Activated T-cell treated with anti-CD3 and anti-CD28 coated beads, Interleukin-2, amount 50 U/mL, for 1 hour (primary cell): ENCODE data around the gene GJB2.
"Not testable (repeated sequence)": the region's sequence is repeated elsewhere in the genome, so short reads cannot be mapped to it uniquely, and the experiment has no call there.

Experiments
- DNase-seq: peaks from one replicate; pipeline ENCODE4 v3.0.0-alpha.2; 2020

GJB2 gene

DNA sequence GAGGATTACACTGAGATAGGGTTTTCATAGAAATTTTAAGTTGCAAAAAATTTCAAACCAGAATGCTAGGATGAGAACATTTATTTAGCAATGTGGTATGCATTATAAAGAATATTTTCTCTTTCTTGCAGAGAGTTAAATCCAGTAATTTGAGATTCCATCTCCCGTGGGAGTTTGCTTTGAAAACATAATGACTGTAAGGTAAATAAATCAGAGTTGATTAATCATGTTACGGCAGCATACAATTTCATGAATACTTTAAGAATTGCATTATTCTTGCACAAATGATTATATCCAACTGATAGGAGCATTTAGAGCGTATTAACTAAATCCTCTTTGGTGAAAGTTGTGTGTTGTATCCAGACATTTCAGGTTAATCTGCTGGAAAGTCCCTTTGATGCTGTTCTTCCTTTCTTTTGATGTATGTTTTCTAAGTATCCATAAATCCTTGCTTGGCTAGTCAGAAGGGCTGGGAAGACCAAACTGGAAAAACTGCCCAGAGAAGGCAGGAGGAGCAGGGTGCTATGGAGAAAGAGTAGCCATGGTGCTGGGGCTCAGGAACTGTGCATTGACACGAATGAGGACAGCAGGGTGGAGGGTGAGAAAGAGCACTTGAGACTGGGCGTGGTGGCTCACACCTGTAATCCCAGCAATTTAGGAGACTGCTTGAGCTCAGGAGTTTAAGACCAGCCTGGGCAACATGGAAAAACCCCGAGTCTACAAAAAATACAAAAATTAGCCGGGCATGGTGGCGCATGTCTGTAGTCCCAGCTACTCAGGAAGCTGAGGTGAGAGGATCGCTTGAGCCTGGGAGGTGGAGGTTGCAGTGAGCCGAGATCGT, 27.1 kb downstream of the GJB2 start:
- DNase-seq, result no peak

GRCh38 chr13:20161951-20162300, 30.8 kb downstream of the GJB2 start:
- DNase-seq, result no peak

GRCh38 chr13:20161275-20161950, 31.3 kb downstream of the GJB2 start:
- DNase-seq, result peak; percentile 60

DNA sequence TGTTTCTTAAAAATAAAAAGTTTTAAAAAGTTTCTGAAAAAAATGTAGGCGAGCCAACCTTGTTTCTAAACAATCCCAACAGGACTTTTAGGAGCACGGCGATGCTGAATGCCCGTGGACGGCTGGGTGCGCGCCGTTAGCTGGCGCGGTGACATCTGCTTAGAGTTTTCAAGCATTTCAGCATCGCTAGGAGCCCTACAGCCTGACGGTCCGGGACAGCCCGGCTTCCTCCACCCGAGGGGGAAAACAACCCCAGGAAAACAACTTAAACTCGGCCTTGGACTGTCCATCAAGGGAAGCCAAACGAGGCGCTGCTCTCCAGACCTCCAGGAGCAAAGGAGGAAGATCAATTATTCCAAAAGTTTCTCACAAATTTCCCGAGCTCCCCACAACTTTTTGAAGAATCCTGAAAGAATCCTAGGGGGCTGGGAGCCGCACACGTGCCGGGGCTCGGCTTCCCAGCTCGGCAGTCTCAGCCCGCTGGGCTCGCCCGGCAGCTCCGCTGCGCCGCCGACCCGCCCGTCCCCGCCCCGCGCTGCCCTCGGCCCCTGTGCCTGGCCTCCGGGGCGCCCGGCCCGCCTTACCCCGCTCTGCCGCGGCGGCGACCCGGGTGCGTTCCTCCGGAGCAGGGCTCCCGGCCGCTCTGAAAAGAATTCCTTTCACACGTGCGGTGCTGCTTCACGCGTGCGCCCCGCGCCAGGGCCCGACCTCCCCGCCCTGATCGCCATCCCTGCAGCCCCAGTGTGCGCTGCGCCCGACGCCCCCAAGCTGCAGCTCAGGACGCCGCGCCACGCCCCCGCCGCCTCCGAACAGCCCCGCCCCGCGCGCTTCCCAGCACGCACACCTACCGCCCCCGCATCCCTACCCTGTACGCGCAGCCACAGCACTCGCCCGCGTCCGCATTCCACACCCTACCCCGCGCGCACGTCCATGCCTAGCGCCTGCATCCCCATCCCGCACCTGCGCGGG, 32.1 kb downstream of the GJB2 start, which contains the start of gene GJA3:
TSS of gene GJA3 (minus strand) at position 747 of the 969 bp plus-strand sequence. CDS start 17,764 bp downstream, outside the sequence.
- peak; percentile 68 for DNase-seq

GRCh38 chr13:20159646-20160305, 33.0 kb downstream of the GJB2 start:
- no peak for DNase-seq

- no peak for DNase-seq
Measured at GRCh38 chr13:20157151-20157796, 35.5 kb downstream of the GJB2 start.

GRCh38 chr13:20156702-20157101, 36.0 kb downstream of the GJB2 start:
- no peak for DNase-seq

DNA sequence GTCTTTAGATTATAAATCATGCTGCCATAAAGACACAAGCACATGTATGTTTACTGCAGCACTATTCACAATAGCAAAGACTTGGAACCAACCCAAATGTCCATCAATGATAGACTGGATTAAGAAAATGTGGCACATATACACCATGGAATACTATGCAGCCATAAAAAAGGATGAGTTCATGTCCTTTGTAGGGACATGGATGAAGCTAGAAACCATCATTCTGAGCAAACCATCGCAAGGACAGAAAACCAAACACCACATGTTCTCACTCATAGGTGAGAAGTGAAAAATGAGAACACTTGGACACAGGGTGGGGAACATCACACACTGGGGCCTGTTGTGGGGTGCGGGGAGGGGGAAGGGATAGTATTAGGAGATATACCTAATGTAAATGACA, 39.4 kb downstream of the GJB2 start:
- not testable (repeated sequence) for DNase-seq

DNA sequence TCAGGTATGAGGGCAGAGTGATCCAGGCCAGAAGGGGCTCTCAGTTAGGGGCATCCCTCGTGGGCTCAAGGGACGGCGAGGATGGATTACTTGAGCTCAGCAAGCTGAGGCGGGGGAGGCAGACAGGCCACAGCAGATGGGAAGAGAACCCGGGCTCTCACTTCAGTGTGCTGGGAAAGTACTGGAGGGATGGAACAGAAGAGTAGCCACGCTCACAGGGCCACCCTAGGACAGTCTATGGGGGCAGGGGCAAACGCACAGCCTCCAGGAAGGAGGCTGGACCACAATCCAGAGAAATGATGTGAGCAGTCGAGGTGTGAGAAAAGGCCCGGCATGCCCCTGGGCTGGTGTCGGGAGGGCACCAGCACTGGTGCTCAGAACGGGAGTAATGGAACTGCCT, 41.1 kb downstream of the GJB2 start:
- no peak for DNase-seq

DNA sequence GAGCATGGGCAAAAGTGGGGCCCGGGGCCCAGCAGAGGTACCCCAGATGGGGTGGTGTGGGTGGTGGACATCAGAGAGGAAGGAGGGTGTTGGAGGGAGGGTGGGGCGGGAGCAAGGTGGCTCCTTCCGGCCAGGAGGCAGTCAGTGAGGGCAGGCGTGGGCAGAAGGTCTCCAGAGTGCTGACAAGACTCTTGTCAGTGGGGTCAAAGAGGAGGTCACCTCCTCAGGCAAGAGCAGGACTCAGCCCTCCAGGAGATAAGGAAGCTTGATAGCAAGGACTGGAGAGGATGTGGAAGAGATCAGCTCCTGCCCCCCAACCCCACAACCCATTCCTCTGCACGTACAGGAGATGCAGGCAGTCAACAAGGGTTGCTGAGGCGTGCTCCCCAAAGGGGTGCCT, 41.7 kb downstream of the GJB2 start:
- no peak for DNase-seq

- no peak for DNase-seq
Measured at GRCh38 chr13:20150561-20150960, 42.2 kb downstream of the GJB2 start.

DNA sequence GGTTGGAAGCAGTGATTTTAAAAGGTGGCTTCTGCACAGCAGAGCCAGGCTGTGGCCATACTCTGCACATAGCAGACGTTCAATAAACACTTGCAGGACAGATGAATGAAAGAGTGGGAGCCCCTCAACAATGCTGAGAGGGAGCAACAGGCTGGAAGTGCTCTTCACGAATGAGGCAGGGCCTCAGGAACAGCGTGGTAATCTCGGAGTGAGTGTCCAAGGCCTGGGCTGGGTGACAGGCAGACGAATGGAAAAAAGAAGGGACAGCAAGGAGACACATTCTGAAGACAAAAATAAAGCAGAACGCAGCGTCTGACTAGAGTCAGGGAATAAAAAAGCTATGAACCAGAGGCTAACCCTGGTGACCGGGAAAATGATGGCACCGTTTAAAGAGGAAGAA, 43.0 kb downstream of the GJB2 start:
- DNase-seq, result no peak

DNA sequence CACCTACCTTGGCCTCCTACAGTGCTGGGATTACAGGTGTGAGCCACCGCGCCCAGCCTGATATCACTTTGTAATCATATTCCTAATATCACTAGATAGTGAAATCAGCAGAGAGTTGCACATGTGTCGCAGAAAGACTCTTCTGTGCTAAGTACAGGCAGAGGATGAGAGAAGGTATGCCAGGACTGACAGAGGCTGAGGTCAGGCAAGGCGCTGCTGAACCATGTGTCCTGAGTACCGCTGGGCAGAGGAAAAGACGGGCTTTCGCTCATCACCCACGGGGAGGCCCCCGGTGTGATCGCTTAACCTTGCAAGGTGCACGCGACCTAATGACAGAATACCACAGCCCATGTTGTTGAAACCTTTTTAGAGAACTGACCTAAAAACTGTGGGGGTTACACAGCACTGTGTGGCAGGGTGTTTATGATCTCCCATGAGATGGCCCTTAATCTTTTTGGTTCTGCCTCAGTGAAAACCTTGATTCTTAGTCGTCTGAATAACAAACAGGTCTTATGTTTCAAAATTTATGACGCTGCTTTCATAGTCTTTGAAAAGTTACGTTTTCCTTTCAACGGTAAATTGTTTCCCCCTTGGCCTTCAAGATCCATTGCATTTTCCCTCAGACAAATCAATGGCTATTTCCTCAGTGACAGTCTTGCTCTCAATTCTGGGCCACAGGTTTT, 44.1 kb downstream of the GJB2 start:
- no peak for DNase-seq

DNA sequence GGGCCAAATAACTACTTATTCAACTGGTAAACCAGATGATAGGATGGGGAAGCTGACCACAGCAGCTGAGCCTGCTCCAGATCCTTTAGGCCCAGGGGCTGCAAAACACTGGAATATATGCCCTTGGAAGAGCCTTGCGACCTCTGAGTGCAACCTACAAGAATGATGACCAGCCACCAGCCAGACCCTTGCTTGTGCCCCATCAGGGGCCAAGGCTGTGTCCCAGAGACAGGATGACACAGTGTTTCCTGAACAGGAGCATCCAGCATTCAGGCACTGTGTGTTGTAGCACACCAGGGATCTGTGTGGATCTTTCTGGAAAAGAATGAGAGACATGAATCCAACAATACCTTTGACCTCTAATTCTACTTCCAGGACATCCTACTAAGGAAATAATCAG, 46.4 kb downstream of the GJB2 start:
- DNase-seq, result no peak

GRCh38 chr13:20145521-20145920, 47.2 kb downstream of the GJB2 start:
- DNase-seq, result no peak

- DNase-seq, result no peak
Measured at GRCh38 chr13:20144141-20144850, 48.4 kb downstream of the GJB2 start.

GRCh38 chr13:20142927-20143480, 49.7 kb downstream of the GJB2 start:
- DNase-seq, result no peak

GRCh38 chr13:20142023-20142926, 50.5 kb downstream of the GJB2 start:
- no peak for DNase-seq
